NCI-H2171 treated with DMSO at 0.1 percent for 48 hours (cell line): Measurements from ENCODE around the gene PRKG1.
"Not testable (repeated sequence)": the region's sequence is repeated elsewhere in the genome, so short reads cannot be mapped to it uniquely, and the experiment has no call there.

Experiments used
- DNase-seq: peaks from one replicate; lab custom pipeline; 2025; lab: John Stamatoyannopoulos, UW

Gene PRKG1

DNA sequence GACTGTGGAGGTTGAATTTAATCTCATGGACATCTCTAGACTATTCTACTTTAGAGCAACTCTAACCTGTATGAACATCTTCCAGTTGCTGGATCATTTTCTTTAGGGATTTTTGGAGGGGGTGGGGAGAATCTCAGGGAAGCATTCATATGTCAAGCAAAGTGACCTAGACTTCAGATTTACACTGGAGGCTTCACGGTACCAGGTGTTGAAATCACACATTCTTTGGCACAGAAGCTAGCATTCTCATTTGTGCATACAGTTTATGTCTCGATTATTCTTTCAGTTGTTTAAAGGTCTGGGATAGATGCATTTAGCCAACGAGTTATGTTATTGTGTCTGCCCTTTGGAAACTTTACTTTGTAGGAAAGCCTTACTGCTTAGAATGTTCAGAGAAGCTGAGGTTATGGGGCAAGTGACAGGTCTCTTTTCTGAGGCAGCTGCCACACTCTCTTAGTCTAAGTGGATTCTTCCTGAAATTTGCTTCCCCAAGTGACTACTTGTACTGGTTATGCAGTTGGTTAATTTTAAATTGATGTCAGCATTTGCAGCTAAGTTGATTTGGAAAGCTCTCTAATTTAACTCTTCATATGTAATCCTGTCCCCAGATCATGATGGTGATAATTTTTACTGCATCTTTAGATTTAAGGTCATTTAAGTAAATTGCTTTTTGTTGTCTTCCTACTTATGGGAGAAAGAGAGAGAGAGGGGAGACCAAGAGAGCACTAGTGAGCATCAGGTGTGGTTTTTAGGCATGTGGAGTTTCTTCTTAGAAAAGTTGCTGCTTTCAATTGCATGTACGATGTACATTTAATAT, 153.8 kb downstream of the PRKG1 start:
- no peak for DNase-seq

- DNase-seq = no peak
These were observed 154.4 kb downstream of the PRKG1 start for GRCh38 chr10:51228714-51229100.

GRCh38 chr10:51230887-51231585, 156.7 kb downstream of the PRKG1 start:
- DNase-seq = no peak

DNA sequence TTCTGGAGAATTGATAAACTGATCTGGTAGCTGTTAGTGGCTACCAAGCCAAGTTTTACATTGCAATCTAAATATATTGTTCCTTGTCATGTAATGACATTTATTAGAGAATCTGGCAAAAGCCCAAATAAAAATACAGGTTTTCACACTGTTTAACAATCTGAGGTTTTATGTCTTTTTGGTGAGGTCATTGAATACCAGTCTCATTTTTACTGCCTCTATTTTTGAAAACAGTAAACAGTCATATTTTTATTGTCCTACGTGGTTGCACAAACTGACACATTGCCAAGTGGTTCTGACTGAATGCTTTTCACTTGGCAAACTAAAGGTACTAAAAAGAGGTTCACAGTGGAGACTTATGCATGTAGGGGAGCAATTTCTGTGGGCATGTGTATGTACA, 157.5 kb downstream of the PRKG1 start:
- no peak for DNase-seq

DNA sequence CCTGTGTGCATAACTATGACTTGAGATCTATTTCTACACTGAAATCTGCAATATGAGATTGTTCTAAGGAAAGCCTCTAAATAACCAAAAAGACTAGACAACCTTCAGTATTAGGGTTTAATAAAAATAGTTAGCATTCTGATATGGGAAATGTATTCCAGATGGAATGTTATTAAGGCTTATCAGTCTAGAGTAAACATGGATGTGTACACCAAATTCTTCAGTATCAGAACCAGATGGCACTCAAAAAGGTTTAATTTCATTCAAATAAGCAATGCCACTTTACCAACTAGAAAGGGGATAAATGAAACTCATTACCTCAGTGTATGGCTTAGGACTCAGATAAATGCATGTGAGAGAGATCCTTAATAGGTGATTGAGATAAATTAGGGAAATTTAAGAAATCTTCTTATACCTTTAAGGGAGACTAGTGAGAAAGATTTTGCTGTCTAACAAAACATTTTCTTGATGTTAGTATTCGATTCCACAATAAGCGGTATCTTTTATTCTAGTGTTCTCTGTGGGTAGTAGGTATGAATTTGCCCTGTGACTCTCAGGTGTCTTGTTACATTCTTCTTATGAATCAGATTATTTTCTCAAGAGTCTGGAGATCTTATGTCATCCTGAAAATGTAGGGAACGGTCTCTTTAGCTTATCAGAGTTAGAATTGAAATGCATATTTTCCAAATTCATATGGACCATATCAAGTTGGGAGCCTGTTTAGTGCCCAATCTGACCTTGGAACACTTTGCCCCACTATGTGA, 159.2 kb downstream of the PRKG1 start:
- no peak for DNase-seq

GRCh38 chr10:51235865-51236264, 161.6 kb downstream of the PRKG1 start:
- no peak for DNase-seq

GRCh38 chr10:51239006-51239405, 164.7 kb downstream of the PRKG1 start:
- DNase-seq = no peak

DNA sequence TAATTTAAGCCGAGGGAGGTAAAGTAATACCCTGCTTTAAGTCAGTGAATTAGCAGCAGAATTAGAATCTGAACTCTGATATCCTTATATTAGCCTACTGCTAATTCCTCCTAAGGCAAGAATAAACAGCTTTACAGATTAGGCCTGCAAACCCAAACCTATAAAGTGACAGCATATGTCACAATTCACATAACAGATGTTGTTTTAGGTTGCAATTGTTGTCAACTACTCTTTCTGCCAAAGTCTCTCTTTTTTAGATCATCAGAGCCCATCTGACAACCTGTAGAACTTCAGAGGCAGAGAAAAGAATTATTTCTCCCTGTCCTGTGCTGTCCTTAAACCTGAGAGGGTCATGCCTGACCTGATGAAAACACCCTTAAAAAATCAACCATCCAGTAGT, 167.2 kb downstream of the PRKG1 start:
- DNase-seq = no peak

DNA sequence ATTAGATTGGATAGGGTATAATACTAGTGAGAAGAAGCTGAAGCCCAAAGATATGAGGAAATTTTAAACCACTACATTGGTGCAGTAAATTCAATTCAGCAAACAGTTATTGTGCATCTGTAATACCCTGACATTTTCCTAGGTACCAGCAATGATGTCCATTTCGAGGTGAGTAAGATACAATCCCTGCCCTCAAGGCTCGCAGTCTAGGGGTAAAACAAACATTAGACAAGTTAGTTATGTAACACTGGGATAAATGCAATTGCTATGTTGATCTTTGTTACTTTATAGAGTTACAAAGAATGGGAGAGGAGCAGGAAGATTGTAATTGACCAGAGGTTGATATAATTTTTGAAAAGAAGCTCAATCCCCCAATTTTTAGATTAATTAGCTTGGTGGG, 168.1 kb downstream of the PRKG1 start:
- DNase-seq = no peak

- no peak for DNase-seq
These were observed 170.0 kb downstream of the PRKG1 start for GRCh38 chr10:51244309-51244708.

- no peak for DNase-seq
These were observed 170.6 kb downstream of the PRKG1 start for GRCh38 chr10:51244748-51245490.

DNA sequence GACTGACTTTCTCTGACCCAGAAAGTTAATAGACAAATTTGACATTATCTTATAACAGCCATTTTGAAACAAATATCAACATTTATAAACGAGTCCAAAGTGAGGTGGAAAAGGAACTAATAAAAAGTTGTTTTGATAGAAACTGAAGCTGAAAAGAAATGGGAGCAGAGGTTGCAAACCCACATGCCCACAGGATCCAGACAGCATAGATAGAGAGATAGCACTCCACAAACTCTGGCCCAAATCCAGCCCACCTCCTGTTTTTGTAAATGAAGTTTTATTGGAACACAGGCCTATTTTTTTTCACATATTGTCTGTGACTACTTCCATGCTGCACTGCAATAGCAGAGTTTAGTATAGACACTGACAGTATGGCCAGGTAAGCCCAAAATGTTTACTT, 171.9 kb downstream of the PRKG1 start:
- DNase-seq = no peak

DNA sequence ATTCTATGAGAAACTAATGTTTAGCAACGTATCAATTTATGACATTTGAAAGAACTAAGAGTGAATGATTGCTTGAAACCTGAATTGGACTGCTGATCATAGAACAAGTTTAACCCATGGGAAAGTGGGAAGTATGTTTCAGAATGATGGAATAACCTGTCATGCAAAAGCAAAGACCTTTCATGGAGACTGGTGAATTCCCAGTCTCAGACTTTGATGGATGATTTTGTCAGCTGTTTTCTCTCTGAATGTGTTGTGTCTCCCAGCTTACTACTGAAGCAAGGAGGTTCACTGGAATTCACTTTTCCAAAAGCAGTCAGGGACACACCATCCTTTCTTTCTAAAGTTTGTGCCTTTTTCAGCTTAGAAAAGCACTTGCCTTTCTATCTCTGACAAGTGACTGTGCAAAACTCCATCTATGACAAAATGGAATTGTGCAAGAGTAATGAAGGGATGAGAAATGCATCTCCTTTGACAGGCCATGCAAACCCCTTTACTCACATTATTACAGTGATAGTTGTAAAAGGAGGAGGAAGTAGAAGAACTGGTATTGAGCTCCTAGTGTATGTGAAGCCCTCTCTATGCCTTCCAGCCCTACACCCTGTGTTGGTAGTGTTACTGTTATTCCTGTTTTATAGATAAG, 176.1 kb downstream of the PRKG1 start:
- DNase-seq = no peak

GRCh38 chr10:51251110-51251509, 176.8 kb downstream of the PRKG1 start:
- DNase-seq = no peak

- no peak for DNase-seq
These were observed 181.1 kb downstream of the PRKG1 start for GRCh38 chr10:51255381-51255780.

- no peak for DNase-seq
These were observed 183.4 kb downstream of the PRKG1 start for GRCh38 chr10:51257511-51258248.

- DNase-seq = no peak
These were observed 186.1 kb downstream of the PRKG1 start for GRCh38 chr10:51260376-51260775.

DNA sequence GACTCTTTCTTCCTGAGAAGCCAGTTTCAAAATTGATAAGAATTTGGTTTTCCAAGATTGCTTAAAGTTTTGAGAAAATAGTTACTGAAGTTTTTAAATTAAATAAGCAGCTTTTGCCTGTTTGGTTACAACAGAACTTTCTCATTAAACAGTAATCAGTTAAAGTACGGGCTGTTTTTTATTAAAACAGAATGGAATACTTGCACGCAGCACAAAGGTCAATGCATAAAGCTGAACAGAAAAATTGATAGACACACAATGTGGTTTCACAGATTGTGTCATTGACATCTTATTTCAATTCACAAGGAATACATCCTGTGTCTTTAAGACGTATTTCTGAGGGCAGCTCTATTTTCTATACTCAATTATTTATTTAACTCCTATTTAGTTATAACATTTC, 192.2 kb downstream of the PRKG1 start:
- DNase-seq = no peak

DNA sequence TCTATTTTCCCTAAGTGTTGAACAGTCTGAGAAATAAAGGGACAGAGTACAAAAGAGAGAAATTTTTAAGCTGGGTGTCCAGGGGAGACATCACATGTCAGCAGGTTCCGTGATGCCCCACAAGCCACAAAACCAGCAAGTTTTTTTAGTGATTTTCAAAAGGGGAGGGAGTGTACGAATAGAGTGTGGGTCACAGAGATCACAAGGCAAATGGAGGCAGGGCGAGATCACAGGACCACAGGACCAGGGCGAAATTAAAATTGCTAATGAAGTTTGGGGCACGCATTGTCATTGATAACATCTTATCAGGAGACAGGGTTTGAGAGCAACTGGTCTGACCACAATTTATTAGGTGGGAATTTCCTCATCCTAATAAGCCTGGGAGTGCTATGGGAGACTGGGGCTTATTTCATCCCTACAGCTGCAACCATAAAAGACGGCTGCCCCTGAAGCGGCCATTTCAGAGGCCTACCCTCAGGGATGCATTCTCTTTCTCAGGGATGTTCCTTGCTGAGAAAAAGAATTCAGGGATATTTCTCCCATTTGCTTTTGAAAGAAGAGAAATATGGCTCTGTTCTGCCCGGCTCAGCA, 193.8 kb downstream of the PRKG1 start:
- not testable (repeated sequence) for DNase-seq

DNA sequence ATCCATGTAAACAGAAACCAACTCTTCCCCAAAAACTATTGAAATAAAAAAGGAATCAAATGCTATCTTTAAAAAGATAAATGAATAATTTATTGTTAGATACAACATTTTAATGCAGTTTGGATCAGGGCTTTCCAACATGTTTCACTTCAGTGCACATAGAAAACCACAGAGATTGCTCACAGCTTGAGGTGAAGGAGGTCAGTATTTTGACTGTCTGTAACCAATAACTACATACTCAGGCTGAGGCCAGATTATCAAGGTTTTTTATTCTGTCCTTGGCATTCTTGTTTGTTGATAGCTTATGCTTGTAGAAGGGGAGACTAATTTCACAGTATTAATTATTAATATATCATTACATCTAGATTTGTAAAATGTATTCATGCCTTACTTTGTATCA, 195.5 kb downstream of the PRKG1 start:
- DNase-seq = no peak
